ENCODE measurements around the gene SBNO2.

SBNO2 gene

GRCh38 chr19:1060689-1061088, 113.4 kb downstream of the SBNO2 start:
- Histone ChIP-seq H3K27ac (no peak overlapping the region), H3K4me3 (no peak overlapping the region)

- Histone ChIP-seq H3K27ac (no peak overlapping the region), H3K4me3 (no peak overlapping the region)
Observed at GRCh38 chr19:1058112-1058511, 116.0 kb downstream of the SBNO2 start.
